HepG2 (cell line): Measurements from ENCODE around the gene SPTBN4. TPM values are rescaled to one million over a fixed set of nuclear protein-coding genes. Genes with fewer than 3 reads are reported as not detected.

Source experiments
- CREB1 ChIP-seq, 2 experiments: fragments of 450-650 bp in 1 of 2; IDR thresholded peaks; 2 replicates each; pipeline ENCODE4 v1.6.1; 2016 to 2017; ENCODE audit warnings: control low read depth in 1 of 2, mild to moderate bottlenecking in 1 of 2, missing compliant biosample characterization in 1 of 2, missing genetic modification characterization in 1 of 2
- CTCF ChIP-seq: sonication (generic); formaldehyde crosslinking; IDR thresholded peaks from 2 replicates; pipeline ENCODE4 v1.5.0; 2020; ENCODE audit warnings: mild to moderate bottlenecking, missing genetic modification reagents, moderate library complexity
- PBX2 ChIP-seq: IDR thresholded peaks from 2 replicates; pipeline ENCODE4 v1.6.1; 2016; ENCODE audit warnings: control low read depth
- PHB2 ChIP-seq: fragments of 450-650 bp; IDR thresholded peaks from 2 replicates; pipeline ENCODE4 v1.6.1; 2018; ENCODE audit not compliant: partially characterized antibody
- REST ChIP-seq, 2 experiments: IDR thresholded peaks; 2 replicates each; pipeline ENCODE4 v1.6.1; 2011 to 2012; ENCODE audit warnings: low read length in 2 of 2, borderline replicate concordance in 1 of 2, low read depth in 1 of 2, mild to moderate bottlenecking in 1 of 2, moderate library complexity in 1 of 2
- SNAPC4 ChIP-seq: sonication (generic); formaldehyde crosslinking; IDR thresholded peaks from 2 replicates; pipeline ENCODE4 v1.4.0; 2020; ENCODE audit warnings: mild to moderate bottlenecking, missing genetic modification reagents
- SP140L ChIP-seq: sonication (generic); formaldehyde crosslinking; IDR thresholded peaks from 2 replicates; pipeline ENCODE4 v1.4.0; 2020; ENCODE audit warnings: missing genetic modification reagents, borderline replicate concordance
- TERF1 ChIP-seq: sonication (generic); formaldehyde crosslinking; IDR thresholded peaks from 2 replicates; pipeline ENCODE4 v1.8.0; 2022; ENCODE audit warnings: mild to moderate bottlenecking, missing genetic modification reagents, moderate library complexity
- ZFAT ChIP-seq: sonication (generic); formaldehyde crosslinking; conservative IDR thresholded peaks from 2 replicates; pipeline ENCODE4 v1.8.1; 2023; ENCODE audit warnings: missing genetic modification reagents, inconsistent platforms
- ZNF414 ChIP-seq: sonication (generic); formaldehyde crosslinking; IDR thresholded peaks from 2 replicates; pipeline ENCODE4 v1.5.0; 2020; ENCODE audit warnings: missing genetic modification reagents
- ZNF678 ChIP-seq: sonication (generic); formaldehyde crosslinking; IDR thresholded peaks from 2 replicates; pipeline ENCODE4 v1.4.0; 2020; ENCODE audit warnings: mild to moderate bottlenecking, missing genetic modification reagents
- ZNF781 ChIP-seq: sonication (generic); formaldehyde crosslinking; IDR thresholded peaks from 2 replicates; pipeline ENCODE4 v1.5.1; 2020; ENCODE audit warnings: borderline replicate concordance, mild to moderate bottlenecking, missing genetic modification reagents; ENCODE audit errors: not compliant biosample characterization
- ZSCAN29 ChIP-seq: sonication (generic); formaldehyde crosslinking; conservative IDR thresholded peaks from 2 replicates; pipeline ENCODE4 v1.4.0; 2020; ENCODE audit warnings: mild to moderate bottlenecking, missing genetic modification reagents
- polyA plus RNA-seq, 8 experiments: library from polyadenylated mRNA; depleted of rRNA in 3 of 8; stranded (reverse) in 7 of 8; unstranded in 1 of 8; fragments of >200 nt; fragmentation: Illumina TruSeq in 4 of 8; extraction: Trizol in 4 of 8; gene quantifications; 2 replicates each; pipeline versions ENCODE4 v1.2.1 to v1.2.3, GENCODE V29; 2011 to 2016; ENCODE audit warnings: low read depth in 4 of 8, missing spikeins in 1 of 8, mixed read lengths in 1 of 8; ENCODE audit not compliant: insufficient read depth in 1 of 8
- total RNA-seq, 5 experiments: library from RNA; depleted of rRNA; stranded (reverse); fragments of >200 nt; fragmentation: Illumina TruSeq; extraction: Trizol; gene quantifications; 2 replicates each; pipeline ENCODE4 v1.2.3, GENCODE V29; 2016; ENCODE audit warnings: low read depth in 1 of 5

The SPTBN4 gene
- total and polyA plus RNA-seq, 2 of the 13 experiments (the other 11 are each of a cell fraction or from before 2014, with no cell fraction given): 0.11 TPM

GRCh38 chr19:40444000-40444824 lies 22.6 kb upstream of the SPTBN4 start, which contains the start of gene SERTAD3 (continued):
- TF ChIP-seq SNAPC4 (CRISPR knock-in tag): 0 out of 2 replicates have a peak, but pooled peaks have one; percentile 48
- no peak for TF ChIP-seq PBX2 (CRISPR knock-in tag)
- TF ChIP-seq REST (IDR thresholded peaks at IDR 0.05; ENCODE audit: borderline replicate concordance in 1 of 2, low read depth in 1 of 2, low read length in 2 of 2): peak in 1 of 2 experiments; percentile 36; a peak in 1 of 4 replicates
- TF ChIP-seq TERF1: 0 out of 2 replicates have a peak, but pooled peaks have one; percentile 52
- TF ChIP-seq ZFAT: no peak
- TF ChIP-seq ZNF781 (CRISPR knock-in tag): peak; percentile 41
- no peak for TF ChIP-seq SP140L (CRISPR knock-in tag)
- no peak for TF ChIP-seq ZSCAN29 (CRISPR knock-in tag)
- TF ChIP-seq ZNF678 (CRISPR knock-in tag): no peak
- peak; percentile 20; the same call in 1 of the 2 replicates for TF ChIP-seq ZNF414 (CRISPR knock-in tag)
- TF ChIP-seq PHB2: no peak
- peak; percentile 88 for TF ChIP-seq CREB1 (IDR thresholded peaks at IDR 0.05)
- TF ChIP-seq CREB1 (CRISPR knock-in tag; IDR thresholded peaks at IDR 0.05): peak; percentile 88
- no peak for TF ChIP-seq CTCF (CRISPR knock-in tag)
